Nephron progenitor cell (in vitro differentiated cells): ENCODE data around the gene YJU2.
A peak's percentile ranks its signal among the peaks of the same experiment; 100 is the strongest.

ENCODE experiments used
- DNase-seq: peaks from one replicate; pipeline ENCODE4 v3.0.0; 2021
- H3K27ac Mint-ChIP-seq: 2 replicates; pipeline ENCODE4 v1.8.0; 2021; ENCODE audit warnings: mild to moderate bottlenecking, moderate library complexity, mixed read lengths
- H3K27me3 Mint-ChIP-seq: 2 replicates; pipeline ENCODE4 v1.8.0; 2021; ENCODE audit warnings: mild to moderate bottlenecking, low read depth, mixed read lengths; ENCODE audit not compliant: poor library complexity
- H3K36me3 Mint-ChIP-seq: 2 replicates; pipeline ENCODE4 v1.8.0; 2021; ENCODE audit warnings: low read depth, mixed read lengths
- H3K4me1 Mint-ChIP-seq: 2 replicates; pipeline ENCODE4 v1.8.0; 2021; ENCODE audit warnings: mixed read lengths
- H3K4me3 Mint-ChIP-seq: 2 replicates; pipeline ENCODE4 v1.8.0; 2021; ENCODE audit warnings: mild to moderate bottlenecking, moderate library complexity, mixed read lengths
- H3K9me3 Mint-ChIP-seq: 2 replicates; pipeline ENCODE4 v1.8.0; 2021; ENCODE audit warnings: mild to moderate bottlenecking, moderate library complexity, mixed read lengths
- TF ChIP-seq, protein P1 (sequence below): fragments of 200-600 bp; sonication (generic); IDR thresholded peaks from 2 replicates; pipeline ENCODE4 v1.5.0; 2021; ENCODE audit warnings: antibody characterized with exemption

The YJU2 gene

DNA sequence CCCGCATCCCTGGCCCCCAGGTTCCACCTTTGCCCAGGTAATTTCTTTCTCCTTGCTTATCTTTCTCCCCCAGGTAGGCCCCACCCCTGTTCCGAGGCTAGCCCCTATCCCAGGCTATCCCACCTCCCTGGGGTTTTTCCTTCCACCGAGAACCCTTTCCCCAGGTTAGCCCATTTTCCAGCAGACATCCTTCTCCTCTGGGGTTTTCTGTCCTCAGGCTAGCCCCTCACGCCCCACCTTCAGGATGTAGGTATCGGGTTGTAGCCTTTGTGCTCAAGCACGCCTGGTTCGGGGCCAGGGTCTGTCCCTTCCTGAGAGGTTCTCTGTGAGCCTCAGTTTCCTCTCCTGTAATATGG, 58.4 kb downstream of the YJU2 start:
- DNase-seq = no peak
- Mint-ChIP-seq H3K27me3 (peaks cover 8% of the 10 kb centered on the region), H3K4me3 (peak overlapping the region; percentile 70), H3K4me1 (peaks cover 33% of the 10 kb centered on the region), H3K36me3 (peaks cover 24% of the 10 kb centered on the region), H3K9me3 (no peaks in the 10 kb centered on the region), H3K27ac (no peak overlapping the region)
- TF ChIP-seq, protein P1, sequence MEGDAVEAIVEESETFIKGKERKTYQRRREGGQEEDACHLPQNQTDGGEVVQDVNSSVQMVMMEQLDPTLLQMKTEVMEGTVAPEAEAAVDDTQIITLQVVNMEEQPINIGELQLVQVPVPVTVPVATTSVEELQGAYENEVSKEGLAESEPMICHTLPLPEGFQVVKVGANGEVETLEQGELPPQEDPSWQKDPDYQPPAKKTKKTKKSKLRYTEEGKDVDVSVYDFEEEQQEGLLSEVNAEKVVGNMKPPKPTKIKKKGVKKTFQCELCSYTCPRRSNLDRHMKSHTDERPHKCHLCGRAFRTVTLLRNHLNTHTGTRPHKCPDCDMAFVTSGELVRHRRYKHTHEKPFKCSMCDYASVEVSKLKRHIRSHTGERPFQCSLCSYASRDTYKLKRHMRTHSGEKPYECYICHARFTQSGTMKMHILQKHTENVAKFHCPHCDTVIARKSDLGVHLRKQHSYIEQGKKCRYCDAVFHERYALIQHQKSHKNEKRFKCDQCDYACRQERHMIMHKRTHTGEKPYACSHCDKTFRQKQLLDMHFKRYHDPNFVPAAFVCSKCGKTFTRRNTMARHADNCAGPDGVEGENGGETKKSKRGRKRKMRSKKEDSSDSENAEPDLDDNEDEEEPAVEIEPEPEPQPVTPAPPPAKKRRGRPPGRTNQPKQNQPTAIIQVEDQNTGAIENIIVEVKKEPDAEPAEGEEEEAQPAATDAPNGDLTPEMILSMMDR = no peak

DNA sequence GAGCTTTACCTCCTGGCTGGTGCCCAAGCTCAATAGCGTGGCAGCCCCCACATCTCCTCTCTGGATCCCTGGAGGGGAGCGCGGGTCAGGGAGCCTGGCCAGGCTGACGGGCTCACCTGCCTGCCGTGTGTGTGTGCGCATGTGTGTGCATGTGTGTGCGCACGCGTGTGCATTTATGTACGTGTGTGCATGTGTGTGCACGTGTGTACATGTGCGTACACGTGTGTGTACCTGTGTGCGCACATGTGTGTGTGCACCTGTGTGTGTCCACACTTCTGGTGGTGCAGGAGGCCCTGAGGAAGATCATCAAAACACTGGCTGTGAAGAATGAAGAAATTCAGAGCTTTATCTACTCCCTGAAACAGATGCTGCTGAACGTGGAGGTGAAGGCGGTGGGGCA, 58.8 kb downstream of the YJU2 start:
- peaks cover 28% of the 10 kb centered on the region for H3K36me3 Mint-ChIP-seq
- H3K9me3 Mint-ChIP-seq = no peaks in the 10 kb centered on the region
- H3K27me3 Mint-ChIP-seq = peaks cover 7% of the 10 kb centered on the region
- DNase-seq = no peak
- no peak overlapping the region for H3K27ac Mint-ChIP-seq
- TF ChIP-seq, protein P1 = no peak
- H3K4me1 Mint-ChIP-seq = peaks cover 30% of the 10 kb centered on the region
- H3K4me3 Mint-ChIP-seq = peak overlapping the region; percentile 70

DNA sequence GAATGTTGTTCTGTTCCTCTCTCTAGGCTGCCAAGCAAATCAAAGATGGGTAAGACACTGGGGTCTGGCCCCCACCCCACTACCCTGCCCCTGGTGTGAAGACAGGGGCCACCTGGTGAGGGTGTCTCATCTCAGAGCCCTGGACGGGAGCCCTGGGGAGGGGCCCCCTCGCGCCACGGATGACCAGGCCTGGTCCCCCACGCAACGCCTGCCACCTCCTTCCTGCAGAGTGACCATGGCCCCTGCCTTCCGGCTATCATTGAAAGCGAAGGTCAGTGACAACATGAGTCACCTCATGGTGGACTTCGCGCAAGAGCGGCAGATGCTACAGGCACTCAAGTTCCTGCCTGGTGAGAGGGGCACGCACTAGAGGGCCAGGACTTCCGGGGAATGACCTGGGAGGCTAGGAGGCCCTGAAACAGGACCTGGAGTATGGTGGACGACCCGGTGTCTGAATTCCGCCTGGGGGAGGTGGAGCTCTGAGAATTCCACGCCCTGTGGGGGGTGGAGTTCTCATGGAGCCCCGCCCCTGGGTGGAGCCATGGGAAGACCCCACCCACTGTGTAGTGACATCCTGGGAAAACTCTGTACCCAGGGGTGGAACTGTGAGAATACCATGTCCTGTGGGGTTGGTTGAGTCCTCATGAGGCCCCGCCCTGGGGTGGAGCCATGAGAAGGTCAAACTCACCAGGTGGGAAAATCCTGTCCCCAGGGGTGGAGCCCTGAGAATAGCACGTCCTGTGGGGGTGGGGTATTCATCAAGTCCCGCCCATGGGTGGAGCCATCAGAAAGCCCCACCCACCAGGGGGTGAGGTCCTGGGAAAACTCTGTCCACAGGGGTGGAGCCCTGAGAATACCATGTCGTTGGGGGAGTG, 63.6 kb downstream of the YJU2 start:
- TF ChIP-seq, protein P1 = no peak
- Mint-ChIP-seq H3K4me3 (no peak overlapping the region), H3K27ac (no peak overlapping the region)

DNA sequence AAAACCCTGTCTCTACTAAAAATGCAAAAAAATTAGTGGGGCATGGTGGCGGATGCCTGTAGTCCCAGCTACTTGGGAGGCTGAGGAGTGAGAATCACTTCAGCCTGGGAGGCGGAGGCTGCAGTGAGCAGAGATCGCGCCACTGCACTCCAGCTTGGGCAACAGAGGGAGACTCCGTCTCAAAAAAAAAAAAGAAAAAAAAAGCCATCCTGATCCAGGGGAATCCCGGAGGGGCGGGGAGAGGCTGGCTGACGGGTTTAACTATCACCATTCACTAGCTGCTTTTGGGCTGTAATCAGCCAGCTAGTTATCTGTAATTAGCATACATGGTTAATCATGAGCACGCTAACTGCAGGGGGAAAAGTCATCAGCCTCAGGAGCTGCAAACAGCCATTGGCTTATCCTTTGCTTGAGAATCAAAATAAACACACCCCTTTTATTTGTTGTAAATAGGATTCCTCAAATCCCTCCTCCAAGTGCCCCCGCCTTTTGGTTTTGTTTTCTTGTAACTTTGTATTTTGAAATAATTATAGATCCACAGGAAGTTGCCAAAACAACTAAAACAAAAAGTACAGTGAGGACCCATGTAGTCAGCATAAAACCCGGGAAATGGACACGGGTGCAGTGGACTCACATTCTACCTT, 67.1 kb downstream of the YJU2 start:
- H3K36me3 Mint-ChIP-seq = peaks cover 73% of the 10 kb centered on the region
- H3K4me3 Mint-ChIP-seq = no peak overlapping the region
- H3K27ac Mint-ChIP-seq = no peak overlapping the region
- peaks cover 1% of the 10 kb centered on the region for H3K9me3 Mint-ChIP-seq
- DNase-seq = no peak
- no peaks in the 10 kb centered on the region for H3K4me1 Mint-ChIP-seq
- TF ChIP-seq, protein P1 = no peak
- peaks cover 5% of the 10 kb centered on the region for H3K27me3 Mint-ChIP-seq

More for the DNA sequence above, 63.6 kb downstream of the YJU2 start:
- no peak for DNase-seq
- Mint-ChIP-seq H3K9me3 (no peaks in the 10 kb centered on the region), H3K27me3 (peaks cover 7% of the 10 kb centered on the region), H3K4me1 (peaks cover 7% of the 10 kb centered on the region), H3K36me3 (peaks cover 61% of the 10 kb centered on the region)

DNA sequence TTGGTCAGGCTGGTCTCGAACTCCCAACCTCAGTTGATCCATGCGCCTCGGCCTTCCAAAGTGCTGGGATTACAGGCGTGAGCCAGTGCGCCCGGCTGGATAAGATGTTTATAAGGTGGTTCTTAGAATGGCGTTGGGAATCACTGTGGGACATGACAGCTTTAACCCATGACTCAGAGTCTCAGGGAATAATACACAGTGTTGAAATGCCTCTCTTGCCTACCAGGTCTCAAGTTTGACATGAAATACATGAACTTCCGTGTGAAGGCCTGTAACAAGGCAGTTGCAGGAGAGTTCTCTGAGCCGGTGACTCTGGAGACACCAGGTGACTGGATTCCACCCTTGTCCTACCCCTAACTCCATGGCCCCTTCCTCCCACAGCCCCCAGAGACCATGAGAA, 70.1 kb downstream of the YJU2 start:
- TF ChIP-seq, protein P1 = no peak
- no peaks in the 10 kb centered on the region for H3K4me1 Mint-ChIP-seq
- no peak overlapping the region for H3K27ac Mint-ChIP-seq
- peaks cover 26% of the 10 kb centered on the region for H3K9me3 Mint-ChIP-seq
- no peak overlapping the region for H3K4me3 Mint-ChIP-seq
- no peak for DNase-seq
- peaks cover 64% of the 10 kb centered on the region for H3K36me3 Mint-ChIP-seq
- peaks cover 8% of the 10 kb centered on the region for H3K27me3 Mint-ChIP-seq
